T-helper 2 cell treated with Interferon-gamma antibody and Interleukin-4, amounts not matched to agents 5 μg/mL and 100 μg/mL, for 36 hours (primary cell): ENCODE results near the gene TAS2R46.
"Not testable (repeated sequence)": the region's sequence is repeated elsewhere in the genome, so short reads cannot be mapped to it uniquely, and the experiment has no call there.

ENCODE experiments used
- DNase-seq: peaks from one replicate; pipeline ENCODE4 v3.0.0; 2021; ENCODE audit warnings: low spot score
- H3K27ac Mint-ChIP-seq: one replicate; pipeline ENCODE4 v1.8.0; 2021; ENCODE audit warnings: mild to moderate bottlenecking, mixed read lengths
- H3K27me3 Mint-ChIP-seq: one replicate; pipeline ENCODE4 v1.8.0; 2021; ENCODE audit warnings: low read depth, mixed read lengths
- H3K36me3 Mint-ChIP-seq: one replicate; pipeline ENCODE4 v1.8.0; 2021; ENCODE audit warnings: low read depth, mixed read lengths
- H3K4me1 Mint-ChIP-seq: one replicate; pipeline ENCODE4 v1.8.0; 2021; ENCODE audit warnings: low read depth, mixed read lengths
- H3K4me3 Mint-ChIP-seq: one replicate; pipeline ENCODE4 v1.8.0; 2022; ENCODE audit warnings: mild to moderate bottlenecking, moderate library complexity, mixed read lengths
- H3K9me3 Mint-ChIP-seq: one replicate; pipeline ENCODE4 v1.8.0; 2021; ENCODE audit warnings: mixed read lengths

The TAS2R46 gene

GRCh38 chr12:11069854-11070365 is 7.8 kb upstream of the TAS2R46 start:
- no peak for DNase-seq
- H3K4me3 Mint-ChIP-seq = no peak overlapping the region
- peaks cover 3% of the 10 kb centered on the region for H3K4me1 Mint-ChIP-seq
- peaks cover 10% of the 10 kb centered on the region for H3K36me3 Mint-ChIP-seq
- no peaks in the 10 kb centered on the region for H3K27me3 Mint-ChIP-seq
- no peak overlapping the region for H3K27ac Mint-ChIP-seq
- H3K9me3 Mint-ChIP-seq = no peaks in the 10 kb centered on the region

GRCh38 chr12:11067514-11067913 is 5.4 kb upstream of the TAS2R46 start:
- no peaks in the 10 kb centered on the region for H3K4me1 Mint-ChIP-seq
- no peaks in the 10 kb centered on the region for H3K27me3 Mint-ChIP-seq
- no peak overlapping the region for H3K4me3 Mint-ChIP-seq
- no peak for DNase-seq
- H3K9me3 Mint-ChIP-seq = no peaks in the 10 kb centered on the region
- H3K27ac Mint-ChIP-seq = no peak overlapping the region
- H3K36me3 Mint-ChIP-seq = peaks cover 8% of the 10 kb centered on the region

- no peaks in the 10 kb centered on the region for H3K4me1 Mint-ChIP-seq
- no peak for DNase-seq
- no peak overlapping the region for H3K4me3 Mint-ChIP-seq
- peaks cover 14% of the 10 kb centered on the region for H3K36me3 Mint-ChIP-seq
- no peaks in the 10 kb centered on the region for H3K27me3 Mint-ChIP-seq
- H3K9me3 Mint-ChIP-seq = no peaks in the 10 kb centered on the region
- no peak overlapping the region for H3K27ac Mint-ChIP-seq
Observed at GRCh38 chr12:11059784-11060183, 2.3 kb downstream of the TAS2R46 start.

- DNase-seq = no peak
- Mint-ChIP-seq H3K9me3 (no peaks in the 10 kb centered on the region), H3K36me3 (peaks cover 14% of the 10 kb centered on the region), H3K4me3 (no peak overlapping the region), H3K27ac (no peak overlapping the region), H3K4me1 (no peaks in the 10 kb centered on the region), H3K27me3 (no peaks in the 10 kb centered on the region)
Observed at GRCh38 chr12:11059041-11059440, 3.1 kb downstream of the TAS2R46 start.

GRCh38 chr12:11055306-11055705 is 6.8 kb downstream of the TAS2R46 start:
- peaks cover 24% of the 10 kb centered on the region for H3K9me3 Mint-ChIP-seq
- H3K36me3 Mint-ChIP-seq = peaks cover 25% of the 10 kb centered on the region
- no peak for DNase-seq

GRCh38 chr12:11049806-11050531 is 12.1 kb downstream of the TAS2R46 start:
- not testable (repeated sequence) for H3K27ac Mint-ChIP-seq, H3K4me3 Mint-ChIP-seq, DNase-seq, H3K27me3 Mint-ChIP-seq, H3K4me1 Mint-ChIP-seq
- H3K36me3 Mint-ChIP-seq = peaks cover 40% of the 10 kb centered on the region
- peaks cover 32% of the 10 kb centered on the region for H3K9me3 Mint-ChIP-seq

More at GRCh38 chr12:11055306-11055705, 6.8 kb downstream of the TAS2R46 start:
- no peak overlapping the region for H3K27ac Mint-ChIP-seq
- H3K4me3 Mint-ChIP-seq = no peak overlapping the region
- no peaks in the 10 kb centered on the region for H3K27me3 Mint-ChIP-seq
- H3K4me1 Mint-ChIP-seq = no peaks in the 10 kb centered on the region

- peaks cover 50% of the 10 kb centered on the region for H3K36me3 Mint-ChIP-seq
Observed at GRCh38 chr12:11041366-11041765, 20.7 kb downstream of the TAS2R46 start.

GRCh38 chr12:11040162-11040561 is 21.9 kb downstream of the TAS2R46 start:
- DNase-seq = no peak
- peaks cover 10% of the 10 kb centered on the region for H3K9me3 Mint-ChIP-seq
- no peak overlapping the region for H3K27ac Mint-ChIP-seq
- H3K4me3 Mint-ChIP-seq = no peak overlapping the region
- H3K4me1 Mint-ChIP-seq = no peaks in the 10 kb centered on the region
- H3K36me3 Mint-ChIP-seq = peaks cover 48% of the 10 kb centered on the region
- H3K27me3 Mint-ChIP-seq = no peaks in the 10 kb centered on the region

More at GRCh38 chr12:11041366-11041765, 20.7 kb downstream of the TAS2R46 start:
- H3K4me1 Mint-ChIP-seq, H3K4me3 Mint-ChIP-seq, DNase-seq, H3K27me3 Mint-ChIP-seq, H3K27ac Mint-ChIP-seq: not testable (repeated sequence)
- peaks cover 10% of the 10 kb centered on the region for H3K9me3 Mint-ChIP-seq

- DNase-seq = no peak
- Mint-ChIP-seq H3K4me1 (no peaks in the 10 kb centered on the region), H3K4me3 (no peak overlapping the region), H3K27me3 (no peaks in the 10 kb centered on the region), H3K9me3 (peaks cover 10% of the 10 kb centered on the region), H3K36me3 (peaks cover 40% of the 10 kb centered on the region), H3K27ac (no peak overlapping the region)
Observed at GRCh38 chr12:11039171-11039570, 22.9 kb downstream of the TAS2R46 start.

GRCh38 chr12:11033959-11034358 is 28.1 kb downstream of the TAS2R46 start:
- not testable (repeated sequence) for H3K27ac Mint-ChIP-seq, H3K4me1 Mint-ChIP-seq, H3K4me3 Mint-ChIP-seq, H3K27me3 Mint-ChIP-seq, DNase-seq, H3K9me3 Mint-ChIP-seq
- peaks cover 24% of the 10 kb centered on the region for H3K36me3 Mint-ChIP-seq

GRCh38 chr12:11031307-11031706 is 30.8 kb downstream of the TAS2R46 start, which contains the start of gene TAS2R31:
TAS2R31 (minus strand) TSS chr12:11031407; CDS start chr12:11031335, 72 bp downstream.
- Mint-ChIP-seq H3K27me3 (no peaks in the 10 kb centered on the region), H3K9me3 (peaks cover 3% of the 10 kb centered on the region), H3K36me3 (peaks cover 37% of the 10 kb centered on the region), H3K27ac (no peak within 1 kb of the TSS), H3K4me3 (no peak within 1 kb of the TSS), H3K4me1 (no peaks in the 10 kb centered on the region)
- DNase-seq = no peak

GRCh38 chr12:11026118-11026517 is 36.0 kb downstream of the TAS2R46 start:
- H3K27ac Mint-ChIP-seq = no peak overlapping the region
- H3K9me3 Mint-ChIP-seq = peaks cover 11% of the 10 kb centered on the region
- H3K27me3 Mint-ChIP-seq = no peaks in the 10 kb centered on the region
- no peaks in the 10 kb centered on the region for H3K4me1 Mint-ChIP-seq
- peaks cover 35% of the 10 kb centered on the region for H3K36me3 Mint-ChIP-seq
- H3K4me3 Mint-ChIP-seq = no peak overlapping the region
- DNase-seq = no peak

GRCh38 chr12:11023387-11023786 is 38.7 kb downstream of the TAS2R46 start:
- no peaks in the 10 kb centered on the region for H3K4me1 Mint-ChIP-seq
- H3K4me3 Mint-ChIP-seq = no peak overlapping the region
- no peak for DNase-seq
- no peak overlapping the region for H3K27ac Mint-ChIP-seq
- peaks cover 11% of the 10 kb centered on the region for H3K9me3 Mint-ChIP-seq
- peaks cover 28% of the 10 kb centered on the region for H3K36me3 Mint-ChIP-seq
- H3K27me3 Mint-ChIP-seq = no peaks in the 10 kb centered on the region

- Mint-ChIP-seq H3K36me3 (peaks cover 24% of the 10 kb centered on the region), H3K27ac (no peak within 1 kb of the TSS), H3K4me1 (no peaks in the 10 kb centered on the region), H3K4me3 (no peak within 1 kb of the TSS), H3K27me3 (no peaks in the 10 kb centered on the region), H3K9me3 (peaks cover 11% of the 10 kb centered on the region)
- DNase-seq = no peak
Observed at GRCh38 chr12:11022520-11022919, 39.6 kb downstream of the TAS2R46 start, which contains the start of gene TAS2R19. TAS2R19 (minus strand) TSS chr12:11022620; CDS start chr12:11022571, 49 bp downstream.
